GM18499 (cell line): ENCODE data around the gene HLA-DOB.

Source experiments
- ATAC-seq: cut with Tn5 transposase; IDR thresholded peaks from one replicate; pipeline ENCODE4 v1.9.1; 2021; ENCODE audit warnings: moderate number of reproducible peaks; ENCODE audit not compliant: insufficient read depth, unreplicated experiment

The HLA-DOB gene

DNA sequence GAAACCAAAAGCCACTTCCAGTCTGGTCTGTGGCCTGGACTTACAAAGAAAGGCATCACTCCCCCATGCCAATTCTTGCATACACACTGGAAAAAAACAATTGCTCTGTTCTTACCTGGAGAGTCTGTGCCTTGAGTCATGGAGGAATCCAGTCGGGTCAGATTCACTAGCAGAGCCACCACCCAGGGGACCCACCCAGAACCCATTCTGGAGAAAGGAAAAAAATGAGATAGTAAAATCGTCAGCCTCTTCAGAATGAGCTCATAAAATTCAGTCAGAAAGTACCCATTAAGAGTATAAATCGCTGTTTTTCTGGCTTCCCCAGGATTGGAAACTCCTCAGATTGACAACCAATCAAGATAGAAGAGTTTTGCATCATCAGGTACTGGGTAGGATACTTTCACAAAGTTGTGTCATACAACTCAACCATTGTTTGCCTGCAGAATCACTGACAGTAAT lies at the start of gene HLA-DOB:
Gene HLA-DOB, minus strand, starts transcription at position 257 of the 459 bp plus-strand sequence. Its CDS starts 51 bp downstream, at position 206.
- ATAC-seq = no peak

DNA sequence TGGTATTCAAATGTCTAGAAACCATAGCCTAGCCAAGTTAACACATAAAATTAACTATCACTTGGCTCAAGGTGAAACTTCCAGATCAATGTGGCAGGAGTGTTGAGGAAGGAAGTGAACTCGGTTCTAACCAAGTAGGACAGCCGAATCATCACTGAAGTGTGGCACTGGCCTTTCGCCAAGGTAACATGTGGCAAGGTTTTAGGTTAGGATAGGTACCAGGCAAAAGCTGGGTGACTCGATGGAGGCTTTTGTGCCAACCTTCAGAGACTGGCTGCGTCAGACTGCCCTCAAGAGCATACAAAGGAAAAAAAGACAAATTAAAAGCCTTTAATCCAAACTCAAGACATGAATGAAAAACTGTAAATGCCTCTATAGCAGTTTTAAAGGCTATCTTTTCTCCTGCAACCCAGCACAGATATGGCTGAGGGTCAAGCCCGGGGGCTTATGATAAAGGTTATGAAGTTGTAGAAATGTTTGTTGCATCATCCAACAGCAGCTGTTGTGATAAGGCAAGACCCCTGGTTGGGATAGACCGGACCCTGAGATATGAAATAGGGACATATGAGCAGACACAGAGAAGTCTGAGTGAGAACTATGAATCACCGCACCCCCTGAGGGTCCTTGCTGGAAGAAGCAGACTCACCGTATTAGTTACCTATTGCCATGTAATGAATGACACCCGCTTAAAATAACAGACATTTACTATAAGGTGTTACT lies 49.1 kb upstream of the HLA-DOB start:
- no peak for ATAC-seq

DNA sequence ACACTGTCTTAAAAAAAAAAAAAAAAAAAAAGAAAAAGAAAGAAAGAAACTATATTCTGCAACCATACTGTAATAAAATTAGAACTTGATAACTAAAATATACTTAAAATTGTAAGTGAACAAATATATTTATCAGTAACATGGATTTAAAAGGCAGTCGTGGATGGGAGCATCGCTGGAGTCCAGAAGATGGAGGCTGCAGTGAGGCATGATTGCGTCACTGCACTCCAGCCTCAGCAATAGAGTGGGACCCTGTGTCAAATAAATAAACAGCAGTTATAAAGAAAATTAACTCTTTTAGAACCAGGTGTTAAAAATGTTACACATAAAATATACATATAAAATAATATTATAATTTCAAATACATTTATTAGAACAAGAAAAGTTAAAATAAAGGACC lies 45.9 kb upstream of the HLA-DOB start:
- no peak for ATAC-seq

DNA sequence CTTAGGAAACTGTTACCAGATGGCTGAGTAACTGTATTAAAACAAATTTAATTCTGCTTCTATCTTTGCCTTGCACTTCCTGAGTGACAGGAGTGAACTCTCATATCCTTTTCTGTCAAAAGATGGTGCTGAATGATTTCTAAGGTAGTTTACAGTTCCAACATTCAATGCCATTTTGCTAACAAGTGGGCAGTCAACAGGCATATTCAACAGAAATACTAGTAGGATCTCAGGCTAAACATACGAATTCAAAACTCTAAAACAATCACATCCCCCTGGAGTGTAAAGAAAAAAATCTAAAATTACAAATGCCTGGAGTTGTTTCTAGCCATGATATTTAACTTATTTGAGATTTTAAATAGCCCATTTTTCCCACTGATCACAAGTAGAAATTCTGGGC lies 43.9 kb upstream of the HLA-DOB start:
- ATAC-seq = no peak

DNA sequence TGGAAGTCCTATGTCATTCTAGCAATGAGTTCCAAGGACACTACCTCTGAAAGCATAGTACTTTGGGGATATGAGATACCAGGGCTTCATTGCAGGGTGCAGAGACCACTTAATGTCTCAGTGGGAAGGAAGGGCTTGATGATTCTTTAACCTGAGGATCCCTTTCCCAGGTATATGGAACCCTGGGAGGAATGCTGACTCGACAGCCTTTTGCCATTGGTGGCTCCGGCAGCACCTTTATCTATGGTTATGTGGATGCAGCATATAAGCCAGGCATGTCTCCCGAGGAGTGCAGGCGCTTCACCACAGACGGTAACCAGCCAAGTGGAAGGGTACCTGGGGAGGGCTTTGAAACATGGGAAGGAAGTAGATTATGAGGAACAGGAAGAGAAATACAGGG lies 41.4 kb upstream of the HLA-DOB start:
- no peak for ATAC-seq

DNA sequence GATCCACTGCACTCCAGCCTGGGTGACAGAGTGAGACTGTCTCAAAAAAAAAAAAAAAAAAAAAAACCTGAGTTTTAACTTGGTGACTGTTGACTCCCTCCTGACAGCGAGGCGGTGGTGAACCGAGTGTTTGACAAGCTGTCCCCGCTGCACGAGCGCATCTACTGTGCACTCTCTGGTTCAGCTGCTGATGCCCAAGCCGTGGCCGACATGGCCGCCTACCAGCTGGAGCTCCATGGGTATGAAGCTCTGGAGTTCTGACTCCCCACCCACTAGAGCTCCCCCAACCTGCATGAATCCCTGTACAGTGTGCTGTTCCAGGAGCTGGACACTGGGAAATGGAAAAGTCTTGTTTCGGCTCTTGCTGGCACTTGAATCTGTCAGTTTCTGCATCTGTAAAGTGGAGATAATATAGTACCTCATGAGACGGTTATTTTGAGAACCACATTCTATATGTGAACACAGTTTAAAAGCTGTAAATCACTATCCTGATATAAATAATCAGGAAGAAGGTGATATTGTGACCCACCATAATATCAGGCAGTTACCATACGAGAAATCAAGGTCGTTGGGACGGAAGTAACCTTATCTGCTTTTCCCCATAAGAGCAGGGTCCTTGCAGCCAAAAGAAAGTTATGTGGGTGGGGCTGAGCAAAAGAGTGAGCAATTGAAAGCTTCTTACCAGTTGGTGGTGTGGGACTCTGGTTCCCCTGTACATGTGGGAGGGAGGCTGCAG lies 40.5 kb upstream of the HLA-DOB start:
- no peak for ATAC-seq

DNA sequence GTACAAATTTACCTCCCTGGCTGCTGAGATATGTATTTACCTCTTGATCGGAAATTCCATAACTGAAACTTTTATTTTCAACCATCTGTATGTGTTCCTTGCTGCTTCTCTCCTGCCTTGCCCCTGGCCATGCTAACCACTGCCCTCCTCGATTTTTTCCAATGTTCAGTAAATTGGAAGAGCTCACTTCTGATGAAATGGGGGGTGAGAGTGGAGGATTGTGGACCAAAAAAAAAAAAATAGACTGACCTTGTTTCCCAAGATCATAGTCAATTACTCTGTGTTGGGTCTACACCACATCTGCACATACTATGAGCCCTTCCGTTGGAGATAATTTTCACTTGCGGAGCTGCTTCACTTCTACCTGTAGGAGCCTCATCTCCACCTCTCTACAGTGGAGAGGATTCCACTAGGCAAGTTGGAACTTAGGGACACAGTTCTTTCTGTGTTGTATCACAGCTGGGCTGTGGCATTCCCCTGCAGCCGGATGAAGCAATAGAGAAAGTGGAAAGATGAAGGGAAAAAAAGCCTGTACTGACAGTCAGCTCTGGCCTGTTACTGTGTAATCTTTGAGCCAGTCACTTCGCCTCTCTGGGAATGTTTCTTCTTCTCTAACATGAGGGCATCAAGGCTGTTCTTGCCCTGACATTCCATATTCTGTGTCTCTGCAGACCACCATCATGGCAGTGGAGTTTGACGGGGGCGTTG lies 38.8 kb upstream of the HLA-DOB start:
- no peak for ATAC-seq

DNA sequence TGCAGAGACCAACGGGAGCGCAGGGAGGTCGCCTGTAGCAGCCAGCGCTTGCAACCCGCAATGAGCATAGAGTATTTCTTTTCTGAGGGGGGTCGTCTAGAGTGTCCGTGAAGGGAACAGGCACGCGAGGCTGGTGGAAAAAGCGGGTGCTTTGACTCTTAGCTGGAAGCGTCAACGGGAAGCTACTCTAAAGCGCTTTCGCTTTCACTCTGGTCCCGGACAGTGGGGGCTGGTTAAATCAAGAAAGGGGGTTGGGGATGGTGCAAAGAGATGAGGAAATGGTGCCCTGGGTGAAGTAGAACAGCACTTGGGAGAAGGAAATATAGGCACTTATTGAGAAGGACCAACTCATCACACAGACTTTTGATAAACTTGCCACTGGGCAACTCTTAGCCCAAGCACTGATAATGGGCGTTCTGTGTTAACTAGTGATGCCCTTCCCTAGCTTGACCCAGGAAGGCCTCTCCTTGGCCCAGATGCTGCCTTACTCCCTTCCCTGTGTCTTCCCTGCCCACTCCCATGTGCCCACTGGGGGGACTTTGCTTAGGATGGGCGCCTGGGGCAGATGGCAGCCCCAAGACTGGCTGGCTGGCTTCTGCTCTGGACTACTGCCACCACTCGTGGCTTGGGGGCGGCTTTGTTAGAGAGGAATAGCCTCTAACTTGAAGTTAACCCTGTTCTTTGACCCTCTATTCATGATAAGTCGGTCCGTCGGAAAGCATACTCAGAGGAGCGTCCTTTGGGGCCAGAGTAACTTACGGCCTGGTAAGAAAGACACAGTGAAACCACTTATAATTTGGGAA lies 37.8 kb upstream of the HLA-DOB start:
- no peak for ATAC-seq

DNA sequence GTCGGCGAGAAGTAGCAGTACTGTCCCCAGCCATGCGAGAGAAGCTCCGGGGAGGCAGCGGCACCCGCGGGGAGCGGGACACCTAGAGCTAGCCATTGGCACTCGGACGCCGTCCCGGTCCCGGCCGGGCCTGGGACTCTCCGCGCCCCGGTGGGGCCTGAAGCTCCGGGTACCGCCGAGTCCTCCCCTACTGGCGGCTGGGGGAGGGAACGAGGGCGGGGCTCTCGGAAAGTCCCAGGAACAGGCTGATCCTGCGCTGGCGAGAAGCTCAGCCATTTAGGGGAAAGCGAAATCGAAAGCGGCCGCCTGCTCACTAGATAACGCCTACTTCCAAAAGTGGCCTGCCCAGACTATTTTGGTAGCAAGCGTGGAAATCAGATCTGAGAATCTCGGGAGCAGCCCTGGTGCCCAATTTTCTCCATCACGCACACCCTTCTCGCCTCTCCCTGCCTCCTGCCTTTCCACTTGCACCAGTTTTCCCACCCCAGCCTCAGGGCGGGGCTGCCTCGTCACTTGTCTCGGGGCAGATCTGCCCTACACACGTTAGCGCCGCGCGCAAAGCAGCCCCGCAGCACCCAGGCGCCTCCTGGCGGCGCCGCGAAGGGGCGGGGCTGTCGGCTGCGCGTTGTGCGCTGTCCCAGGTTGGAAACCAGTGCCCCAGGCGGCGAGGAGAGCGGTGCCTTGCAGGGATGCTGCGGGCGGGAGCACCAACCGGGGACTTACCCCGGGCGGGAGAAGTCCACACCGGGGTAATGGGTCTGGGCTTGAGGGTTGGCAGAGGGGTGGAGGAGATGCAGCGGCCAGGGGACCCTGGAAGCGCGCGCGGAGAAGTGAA lies 37.0 kb upstream of the HLA-DOB start, which contains the start of the genes PSMB9 and TAP1:
Gene PSMB9, plus strand, starts transcription at position 652 of the 835 bp plus-strand sequence. Its CDS starts 38 bp downstream, at position 690.
Gene TAP1, minus strand, starts transcription at position 164 of the 835 bp plus-strand sequence. Its CDS starts 68 bp downstream, at position 96.
- ATAC-seq = no peak

DNA sequence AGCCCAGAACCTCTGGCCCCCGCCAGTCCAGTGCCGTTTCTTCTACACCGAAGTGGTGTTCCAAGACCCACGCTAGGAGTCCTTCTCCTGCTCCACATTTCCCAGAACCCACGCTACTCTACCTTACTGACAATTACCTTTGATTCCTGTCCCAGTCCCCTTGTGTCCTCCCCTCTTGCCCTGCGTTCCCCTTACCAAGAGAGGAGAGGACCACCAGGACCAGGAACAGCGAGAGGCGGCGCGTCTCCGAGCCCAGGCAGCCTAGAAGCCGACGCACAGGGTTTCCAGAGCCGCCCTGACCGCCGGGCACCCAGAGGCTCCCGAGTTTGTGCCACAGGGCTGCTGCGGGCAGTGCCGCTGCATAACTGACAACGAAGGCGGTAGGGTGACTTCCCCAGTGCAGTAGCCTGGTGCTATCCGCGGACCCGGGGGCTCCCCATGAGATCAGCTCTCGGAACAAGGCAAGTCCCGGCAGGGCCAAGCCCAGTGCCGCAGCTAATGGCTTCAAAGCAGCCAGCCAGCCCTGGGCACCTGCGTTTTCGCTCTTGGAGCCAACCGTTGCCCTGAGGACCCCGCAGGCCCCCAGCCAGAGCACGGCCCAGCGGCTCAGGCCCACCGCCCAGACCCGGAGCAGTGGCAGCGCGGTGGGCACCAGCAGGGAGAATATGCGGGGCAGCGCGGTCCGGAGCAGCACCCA lies 36.2 kb upstream of the HLA-DOB start:
- ATAC-seq = no peak

DNA sequence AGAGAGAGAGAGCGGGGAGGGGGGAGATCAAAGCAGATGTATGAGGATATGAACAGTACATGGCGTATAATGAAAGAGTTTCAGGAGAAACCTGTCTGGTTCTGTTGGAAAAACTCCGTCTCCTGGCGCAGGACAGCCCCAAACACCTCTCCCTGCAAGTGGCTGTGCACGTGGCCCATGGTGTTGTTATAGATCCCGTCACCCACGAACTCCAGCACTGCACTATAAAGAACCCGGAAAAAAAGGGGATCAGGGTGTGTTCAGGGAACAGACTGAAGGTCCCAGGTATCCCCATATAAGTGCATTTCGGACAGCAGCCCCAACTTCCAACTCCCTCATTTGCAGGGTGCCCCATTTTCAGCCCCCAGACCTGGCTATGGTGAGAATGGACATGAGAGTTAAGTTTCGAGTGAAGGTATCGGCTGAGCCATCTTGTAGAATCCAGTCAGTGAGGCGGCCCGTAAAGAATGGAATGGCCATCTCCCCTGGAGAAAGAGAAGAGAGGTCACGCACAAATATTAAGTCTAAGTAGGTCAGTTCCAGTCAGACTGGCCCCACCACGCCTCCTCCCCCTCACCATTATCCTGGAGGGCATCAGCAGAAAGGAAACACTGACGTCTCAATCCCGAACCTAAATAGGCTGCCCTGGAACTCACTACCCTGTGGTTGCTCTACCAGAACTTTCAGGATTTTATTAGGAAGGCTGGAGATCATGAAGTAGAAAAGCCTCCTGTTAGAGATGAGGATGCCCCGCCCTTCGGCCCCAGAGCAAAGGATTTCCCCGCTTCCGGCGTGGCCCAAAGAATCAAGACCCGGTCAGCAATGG lies 35.4 kb upstream of the HLA-DOB start:
- ATAC-seq = no peak

DNA sequence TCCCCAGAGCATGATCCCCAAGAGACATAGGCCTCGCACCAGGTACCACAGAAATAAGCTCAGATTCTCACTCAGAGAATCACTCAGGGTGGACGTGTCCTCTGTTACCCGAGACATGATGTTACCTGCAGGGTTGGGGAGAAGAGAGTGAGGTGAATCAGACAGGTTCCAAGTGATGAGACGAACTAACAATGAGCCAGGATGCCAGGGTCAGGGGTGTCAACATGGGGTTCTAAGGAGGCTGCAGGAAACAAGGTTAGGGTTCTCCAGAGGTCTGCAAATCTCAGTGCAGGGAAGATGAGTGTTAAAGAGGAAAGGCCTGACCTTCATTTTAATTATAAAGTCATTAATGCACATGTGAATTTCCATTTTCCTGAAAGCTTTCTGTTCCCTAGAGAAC lies 34.2 kb upstream of the HLA-DOB start:
- ATAC-seq = no peak

DNA sequence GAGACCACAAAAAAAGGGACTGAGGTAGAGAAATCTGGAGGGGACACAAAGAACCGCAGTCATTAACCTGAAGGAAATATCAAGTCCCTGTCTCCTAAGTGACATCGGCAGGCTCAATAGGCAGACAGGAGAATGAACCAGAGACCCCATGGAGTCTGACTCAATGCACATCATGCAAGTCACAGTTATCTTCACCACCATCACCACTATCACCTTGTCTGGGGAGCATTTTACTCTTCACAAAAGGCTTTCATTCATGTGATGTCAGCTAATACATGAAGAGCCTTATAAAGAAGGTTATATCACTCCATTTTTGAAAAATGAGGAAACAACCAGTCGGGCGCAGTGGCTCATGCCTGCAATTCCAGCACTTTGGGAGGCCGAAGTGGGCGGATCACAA lies 32.3 kb upstream of the HLA-DOB start:
- no peak for ATAC-seq

DNA sequence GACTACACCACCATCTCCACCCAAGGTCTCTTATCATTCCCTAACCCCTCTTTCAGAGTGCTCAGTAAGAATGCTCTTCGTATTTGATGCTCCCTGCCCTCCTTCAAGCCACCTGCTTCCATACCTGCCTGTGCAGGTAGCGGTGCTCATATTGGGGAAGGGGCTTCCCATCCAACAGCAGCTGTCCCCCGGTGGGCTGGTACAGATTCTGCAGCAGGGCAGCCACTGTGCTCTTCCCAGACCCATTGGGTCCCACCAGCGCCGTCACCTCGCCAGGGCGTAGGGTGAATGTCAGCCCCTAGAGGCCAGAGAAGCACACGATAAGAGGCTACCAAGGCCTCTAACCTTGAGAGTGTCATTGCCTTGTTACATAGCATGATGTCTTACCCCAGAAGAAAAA lies 31.0 kb upstream of the HLA-DOB start:
- ATAC-seq = no peak

DNA sequence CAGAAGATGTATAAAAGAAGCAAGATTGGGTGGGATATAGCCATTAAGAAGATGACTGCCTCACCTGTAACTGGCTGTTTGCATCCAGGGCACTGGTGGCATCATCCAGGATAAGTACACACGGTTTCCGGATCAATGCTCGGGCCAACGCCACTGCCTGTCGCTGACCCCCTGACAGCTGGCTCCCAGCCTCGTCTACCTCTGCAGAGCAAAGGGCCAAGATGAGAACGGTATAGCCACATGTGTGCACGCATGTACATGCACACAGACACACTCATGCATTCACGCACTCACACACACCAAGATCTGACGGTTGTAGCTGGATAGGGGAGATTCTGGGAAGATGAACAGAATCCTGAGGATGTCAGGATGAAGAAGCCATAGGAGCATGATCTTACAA lies 30.2 kb upstream of the HLA-DOB start:
- ATAC-seq = no peak

DNA sequence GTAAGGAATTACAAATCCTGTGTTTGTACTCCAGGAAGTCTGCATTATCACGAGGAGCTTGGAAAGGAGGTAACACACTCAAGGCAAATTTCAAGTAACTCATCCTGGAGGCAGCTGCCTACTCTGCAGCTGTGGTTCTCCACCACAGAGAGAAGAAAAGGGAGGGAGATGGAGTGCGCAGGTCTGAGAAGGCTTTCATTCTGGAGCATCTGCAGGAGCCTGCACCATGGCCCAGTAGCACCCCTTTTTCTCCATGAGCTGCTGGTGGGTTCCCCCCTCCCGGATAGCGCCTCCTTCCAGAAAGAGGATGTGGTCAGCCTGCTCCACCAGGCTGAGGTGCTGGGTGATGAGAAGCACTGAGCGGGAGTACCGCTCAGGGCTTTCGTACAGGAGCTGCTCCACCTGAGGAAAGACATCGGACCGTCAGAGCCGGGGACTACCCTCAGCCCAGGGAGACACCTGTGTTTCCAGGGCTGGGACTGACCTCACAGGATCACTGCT lies 28.6 kb upstream of the HLA-DOB start:
- no peak for ATAC-seq

DNA sequence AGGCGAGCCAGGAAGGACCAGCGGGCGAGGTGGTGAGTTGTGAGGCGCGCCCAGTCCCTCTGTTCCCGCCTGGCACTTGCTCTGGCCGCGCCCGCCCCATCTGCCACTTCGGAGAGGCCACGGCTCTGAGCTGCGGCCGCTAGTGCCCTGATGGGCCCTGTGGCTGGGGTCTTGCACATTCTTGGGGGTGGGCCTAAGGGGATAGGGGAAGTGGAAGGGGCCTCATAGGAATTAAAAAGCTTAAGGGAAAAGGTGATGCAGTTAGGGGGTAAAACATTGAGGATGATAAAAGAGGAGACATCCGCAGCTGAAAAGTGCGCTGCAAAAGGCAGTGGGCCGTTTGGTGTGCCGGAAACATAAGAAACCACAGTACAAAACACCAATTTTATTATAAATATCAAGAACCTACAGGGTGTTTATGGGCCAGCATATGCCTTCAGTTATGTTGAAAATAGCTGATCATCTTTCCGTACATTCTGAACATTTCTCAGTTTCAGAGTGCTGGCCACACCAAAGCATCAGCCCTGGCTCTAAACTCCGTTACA lies 28.1 kb upstream of the HLA-DOB start:
- ATAC-seq = no peak
